Osteocyte (in vitro differentiated cells): ENCODE measurements around the gene METRN. TPM values are rescaled to one million over a fixed set of nuclear protein-coding genes. Genes with fewer than 3 reads are reported as not detected.

Experiments used
- DNase-seq: peaks from one replicate; pipeline ENCODE4 v3.0.0; 2021; ENCODE audit warnings: mixed read lengths; ENCODE audit not compliant: unreplicated experiment; ENCODE audit errors: extremely low spot score
- H3K27ac Mint-ChIP-seq: one replicate; pipeline ENCODE4 v1.8.0; 2021; ENCODE audit warnings: mild to moderate bottlenecking, mixed read lengths; ENCODE audit not compliant: unreplicated experiment
- H3K27me3 Mint-ChIP-seq: one replicate; pipeline ENCODE4 v1.8.0; 2021; ENCODE audit warnings: mixed read lengths; ENCODE audit not compliant: unreplicated experiment
- H3K36me3 Mint-ChIP-seq: one replicate; pipeline ENCODE4 v1.8.0; 2021; ENCODE audit warnings: mixed read lengths; ENCODE audit not compliant: unreplicated experiment
- H3K4me1 Mint-ChIP-seq: one replicate; pipeline ENCODE4 v1.8.0; 2021; ENCODE audit warnings: mixed read lengths; ENCODE audit not compliant: unreplicated experiment
- H3K4me3 Mint-ChIP-seq: one replicate; pipeline ENCODE4 v1.8.0; 2021; ENCODE audit warnings: mild to moderate bottlenecking, moderate library complexity, mixed read lengths; ENCODE audit not compliant: unreplicated experiment
- H3K9me3 Mint-ChIP-seq: one replicate; pipeline ENCODE4 v1.8.0; 2021; ENCODE audit warnings: mixed read lengths; ENCODE audit not compliant: unreplicated experiment
- CTCF ChIP-seq: fragments of 200-600 bp; sonication (generic); IDR thresholded peaks from 2 replicates; pipeline ENCODE4 v1.5.0; 2021; ENCODE audit warnings: antibody characterized with exemption, mild to moderate bottlenecking, moderate library complexity
- total RNA-seq: library from RNA; stranded (reverse); gene quantifications from 2 replicates; pipeline ENCODE4 v1.2.1, GENCODE V29; 2021

Gene METRN
- total RNA-seq, 1 donor from 2014 or later = 49.7 TPM

DNA sequence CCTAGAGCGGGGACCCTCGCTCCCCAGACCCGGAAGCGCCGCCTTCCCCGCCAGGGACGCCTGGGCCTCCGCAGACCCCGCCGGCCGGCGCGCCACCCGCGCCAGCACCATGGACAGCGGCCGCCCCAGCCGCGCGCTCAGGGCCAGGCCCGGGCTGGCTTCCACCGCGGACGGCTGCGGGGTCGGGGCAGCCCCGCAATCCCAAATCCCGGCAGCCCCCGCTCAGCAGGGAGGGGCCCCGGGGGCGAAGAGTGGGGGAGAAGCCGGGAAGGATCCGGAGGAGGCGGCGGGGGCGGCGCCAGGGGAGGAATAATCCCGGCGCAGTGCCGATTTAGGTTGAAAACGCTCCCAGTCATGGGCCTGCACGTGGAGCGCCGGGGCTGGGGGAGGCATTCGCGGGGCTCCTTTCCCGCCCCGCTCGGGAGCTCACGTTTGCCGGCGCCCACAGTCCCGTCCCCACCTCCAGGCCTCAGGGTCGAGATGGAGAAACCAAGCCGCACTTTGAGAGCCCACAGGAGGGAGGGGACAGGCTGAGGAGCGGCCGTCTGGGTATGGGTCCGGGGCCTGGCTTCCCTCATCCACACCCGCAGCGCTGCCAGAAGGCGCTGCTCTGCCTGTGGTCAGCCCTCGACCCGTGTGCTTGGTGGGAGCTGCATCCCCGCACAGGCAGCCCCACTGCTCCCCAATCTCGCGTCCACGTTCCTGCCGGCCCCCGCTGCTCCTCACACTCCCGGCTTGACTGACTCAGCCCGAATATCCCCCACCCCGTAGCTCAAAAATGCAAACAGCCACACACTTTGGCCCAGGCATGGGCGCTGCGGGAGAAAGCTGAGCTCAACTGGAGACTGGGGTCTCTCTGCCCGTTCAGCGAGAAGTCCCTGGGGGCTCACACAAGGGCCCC, 14.0 kb upstream of the METRN start:
- Mint-ChIP-seq H3K27ac (no peak overlapping the region), H3K36me3 (no peaks in the 10 kb centered on the region), H3K4me3 (no peak overlapping the region), H3K4me1 (no peaks in the 10 kb centered on the region), H3K9me3 (no peaks in the 10 kb centered on the region), H3K27me3 (peaks cover 34% of the 10 kb centered on the region)
- DNase-seq = no peak
- no peak for TF ChIP-seq CTCF

GRCh38 chr16:702341-702740, 12.6 kb upstream of the METRN start:
- Mint-ChIP-seq H3K4me1 (peaks cover 8% of the 10 kb centered on the region), H3K9me3 (no peaks in the 10 kb centered on the region), H3K4me3 (no peak overlapping the region), H3K27ac (no peak overlapping the region), H3K36me3 (no peaks in the 10 kb centered on the region), H3K27me3 (peaks cover 38% of the 10 kb centered on the region)
- DNase-seq = no peak
- TF ChIP-seq CTCF = no peak

GRCh38 chr16:703406-703805, 11.5 kb upstream of the METRN start:
- peaks cover 10% of the 10 kb centered on the region for H3K4me1 Mint-ChIP-seq
- H3K36me3 Mint-ChIP-seq = no peaks in the 10 kb centered on the region
- H3K9me3 Mint-ChIP-seq = no peaks in the 10 kb centered on the region
- no peak for TF ChIP-seq CTCF
- H3K4me3 Mint-ChIP-seq = no peak overlapping the region
- DNase-seq = no peak
- peaks cover 43% of the 10 kb centered on the region for H3K27me3 Mint-ChIP-seq
- H3K27ac Mint-ChIP-seq = no peak overlapping the region

- DNase-seq = no peak
- no peak for TF ChIP-seq CTCF
- Mint-ChIP-seq H3K27me3 (peaks cover 45% of the 10 kb centered on the region), H3K36me3 (no peaks in the 10 kb centered on the region), H3K4me3 (no peak overlapping the region), H3K4me1 (peaks cover 10% of the 10 kb centered on the region), H3K9me3 (no peaks in the 10 kb centered on the region), H3K27ac (no peak overlapping the region)
Measured at GRCh38 chr16:704047-704446, 10.9 kb upstream of the METRN start.

GRCh38 chr16:704552-705380, 10.2 kb upstream of the METRN start:
- no peak for TF ChIP-seq CTCF
- Mint-ChIP-seq H3K9me3 (no peaks in the 10 kb centered on the region), H3K36me3 (no peaks in the 10 kb centered on the region), H3K27ac (no peak overlapping the region), H3K4me1 (peaks cover 14% of the 10 kb centered on the region), H3K27me3 (peaks cover 45% of the 10 kb centered on the region), H3K4me3 (no peak overlapping the region)
- no peak for DNase-seq
